H9 (cell line): Measurements from ENCODE around the gene PWWP2B. TPM values are rescaled to one million over a fixed set of nuclear protein-coding genes. Genes with fewer than 3 reads are reported as not detected.

Experiments
- DNase-seq: peaks from one replicate; pipeline ENCODE4 v3.0.0-alpha.2; 2017
- H2AFZ ChIP-seq: one replicate; pipeline ENCODE4 v1.6.1; 2013; ENCODE audit warnings: mild to moderate bottlenecking, low read length, control low read depth, moderate library complexity
- H2AK5ac ChIP-seq: 2 replicates; pipeline ENCODE4 v1.6.1; 2013; ENCODE audit warnings: low read length, control low read depth, mixed read lengths; ENCODE audit not compliant: insufficient read length
- H2BK120ac ChIP-seq: one replicate; pipeline ENCODE4 v1.6.1; 2013; ENCODE audit warnings: low read depth, mild to moderate bottlenecking, low read length, control low read depth, inconsistent platforms; ENCODE audit not compliant: poor library complexity, severe bottlenecking
- H2BK12ac ChIP-seq: 2 replicates; pipeline ENCODE4 v1.6.1; 2013; ENCODE audit warnings: low read length, control low read depth, mixed read lengths, low read depth; ENCODE audit not compliant: insufficient read length
- H2BK15ac ChIP-seq: 2 replicates; pipeline ENCODE4 v1.6.1; 2013; ENCODE audit warnings: low read depth, low read length, control low read depth
- H2BK20ac ChIP-seq: one replicate; pipeline ENCODE4 v1.6.1; 2013; ENCODE audit warnings: low read depth, mild to moderate bottlenecking, low read length, control low read depth, inconsistent platforms; ENCODE audit not compliant: poor library complexity, severe bottlenecking
- H2BK5ac ChIP-seq: 2 replicates; pipeline ENCODE4 v1.6.1; 2013; ENCODE audit warnings: low read length, control low read depth, mixed read lengths; ENCODE audit not compliant: insufficient read length
- H3K14ac ChIP-seq: 2 replicates; pipeline ENCODE4 v1.6.1; 2013; ENCODE audit warnings: low read length, control low read depth; ENCODE audit not compliant: insufficient read depth
- H3K18ac ChIP-seq: 2 replicates; pipeline ENCODE4 v1.6.1; 2013; ENCODE audit warnings: low read depth, mild to moderate bottlenecking, mixed read lengths, low read length, control low read depth; ENCODE audit not compliant: insufficient read length
- H3K23ac ChIP-seq: 2 replicates; pipeline ENCODE4 v1.6.1; 2013; ENCODE audit warnings: low read length, control low read depth, mixed read lengths, low read depth; ENCODE audit not compliant: insufficient read length
- H3K23me2 ChIP-seq: 2 replicates; pipeline ENCODE4 v1.6.1; 2013; ENCODE audit warnings: low read depth, mild to moderate bottlenecking, mixed read lengths, low read length, control low read depth; ENCODE audit not compliant: insufficient read length, poor library complexity, severe bottlenecking
- H3K27ac ChIP-seq: 2 replicates; pipeline ENCODE4 v1.5.1; 2013; ENCODE audit warnings: low read length, control low read depth, mixed read lengths, low read depth; ENCODE audit not compliant: insufficient read length
- H3K27me3 ChIP-seq: 2 replicates; pipeline ENCODE4 v1.6.1; 2013; ENCODE audit warnings: low read length, control low read depth, inconsistent platforms; ENCODE audit not compliant: insufficient read depth
- H3K4ac ChIP-seq: 2 replicates; pipeline ENCODE4 v1.6.1; 2013; ENCODE audit warnings: low read depth, mild to moderate bottlenecking, control low read depth, inconsistent platforms, low read length, moderate library complexity
- H3K4me1 ChIP-seq: 2 replicates; pipeline ENCODE4 v1.6.1; 2013; ENCODE audit warnings: low read length, control low read depth, inconsistent platforms; ENCODE audit not compliant: insufficient read depth
- H3K4me2 ChIP-seq: 2 replicates; pipeline ENCODE4 v1.6.1; 2013; ENCODE audit warnings: low read length, control low read depth, mixed read lengths; ENCODE audit not compliant: insufficient read length, insufficient read depth
- H3K56ac ChIP-seq: 2 replicates; pipeline ENCODE4 v1.6.1; 2013; ENCODE audit warnings: low read depth, mild to moderate bottlenecking, mixed read lengths, low read length, control low read depth; ENCODE audit not compliant: insufficient read length
- H3K79me1 ChIP-seq: 2 replicates; pipeline ENCODE4 v1.6.1; 2013; ENCODE audit warnings: low read depth, mild to moderate bottlenecking, moderate library complexity, low read length, control low read depth, inconsistent platforms; ENCODE audit not compliant: insufficient read depth, poor library complexity, severe bottlenecking
- H3K79me2 ChIP-seq: 2 replicates; pipeline ENCODE4 v1.6.1; 2013; ENCODE audit warnings: low read length, control low read depth, inconsistent platforms; ENCODE audit not compliant: insufficient read depth
- H3K9ac ChIP-seq: 2 replicates; pipeline ENCODE4 v1.6.1; 2013; ENCODE audit warnings: low read length, control low read depth, mixed read lengths; ENCODE audit not compliant: insufficient read length; ENCODE audit errors: extremely low read depth
- H3K9me3 ChIP-seq: one replicate; pipeline ENCODE4 v1.6.1; 2013; ENCODE audit warnings: low read depth, low read length, inconsistent platforms; ENCODE audit not compliant: control insufficient read depth
- H3T11ph ChIP-seq: one replicate; pipeline ENCODE4 v1.6.1; 2013; ENCODE audit warnings: mild to moderate bottlenecking, low read length, control low read depth, inconsistent platforms
- H4K20me1 ChIP-seq: one replicate; pipeline ENCODE4 v1.6.1; 2013; ENCODE audit not compliant: control insufficient read depth, insufficient read length, insufficient read depth
- H4K5ac ChIP-seq: 2 replicates; pipeline ENCODE4 v1.6.1; 2013; ENCODE audit warnings: low read depth, mild to moderate bottlenecking, mixed read lengths, low read length, control low read depth; ENCODE audit not compliant: insufficient read length
- H4K8ac ChIP-seq: replicated peaks from 2 replicates; pipeline ENCODE4 v1.6.1; 2013; ENCODE audit warnings: low read length, control low read depth, mixed read lengths, low read depth; ENCODE audit not compliant: insufficient read length
- H4K91ac ChIP-seq: 2 replicates; pipeline ENCODE4 v1.6.1; 2013; ENCODE audit warnings: low read depth, mild to moderate bottlenecking, moderate library complexity, mixed read lengths, low read length, control low read depth; ENCODE audit not compliant: insufficient read length
- H3K27ac Mint-ChIP-seq, 3 experiments: 2 replicates in 2 of 3; 3 replicates in 1 of 3; pipeline ENCODE4 v1.8.0; 2020 to 2021; ENCODE audit warnings: mixed read lengths in 3 of 3, mild to moderate bottlenecking in 1 of 3, moderate library complexity in 1 of 3
- H3K27me3 Mint-ChIP-seq: 2 replicates; pipeline ENCODE4 v1.8.0; 2021; ENCODE audit warnings: low read depth, mild to moderate bottlenecking, moderate library complexity, mixed read lengths
- H3K36me3 Mint-ChIP-seq, 3 experiments: 2 replicates in 2 of 3; 3 replicates in 1 of 3; pipeline ENCODE4 v1.8.0; 2020 to 2021; ENCODE audit warnings: low read depth in 3 of 3, mixed read lengths in 3 of 3; ENCODE audit not compliant: insufficient read depth in 1 of 3
- H3K4me1 Mint-ChIP-seq, 2 experiments: 2 replicates each; pipeline ENCODE4 v1.8.0; 2020; ENCODE audit warnings: mixed read lengths in 2 of 2
- H3K4me3 Mint-ChIP-seq, 2 experiments: 2 replicates in 1 of 2; 3 replicates in 1 of 2; pipeline ENCODE4 v1.8.0; 2020 to 2021; ENCODE audit warnings: mild to moderate bottlenecking in 2 of 2, mixed read lengths in 2 of 2, moderate library complexity in 1 of 2
- H3K9me3 Mint-ChIP-seq, 2 experiments: 2 replicates in 1 of 2; 3 replicates in 1 of 2; pipeline ENCODE4 v1.8.0; 2020; ENCODE audit warnings: mild to moderate bottlenecking in 2 of 2, mixed read lengths in 2 of 2, moderate library complexity in 1 of 2
- CTCF ChIP-seq: fragments of 200-600 bp; sonication (generic); conservative IDR thresholded peaks from 3 replicates; pipeline ENCODE4 v1.8.0; 2021; ENCODE audit warnings: antibody characterized with exemption, mild to moderate bottlenecking
- WGBS: extraction: QIAGEN DNeasy Blood & Tissue Kit; methylation state at CpG from one replicate; pipeline ENCODE4 v1.1.7; 2013; ENCODE audit warnings: missing lambda C conversion rate, low lambda C conversion rate, mixed read lengths; ENCODE audit not compliant: insufficient read length; ENCODE audit errors: extremely low coverage; 5-methylcytosine and 5-hydroxymethylcytosine counted together
- total RNA-seq: library from RNA; stranded (reverse); gene quantifications from 2 replicates; pipeline ENCODE4 v1.2.1, GENCODE V29; 2021

The PWWP2B gene
- total RNA-seq, 1 experiment from 2014 or later: 10.0 TPM

- Histone ChIP-seq H2AFZ (no peak overlapping the region), H3K9me3 (no peaks in the 10 kb centered on the region), H3K23ac (no peak overlapping the region), H2BK12ac (no peak overlapping the region), H3T11ph (no peak overlapping the region), H3K23me2 (no peaks in the 10 kb centered on the region), H3K27me3 (no peaks in the 10 kb centered on the region; the same call in 1 of the 2 replicates), H3K27ac (no peak overlapping the region), H4K8ac (no peak overlapping the region), H3K4me2 (no peak overlapping the region), H2BK5ac (no peak overlapping the region), H4K5ac (no peak overlapping the region), H3K18ac (no peak overlapping the region), H3K9ac (no peak overlapping the region), H4K20me1 (no peaks in the 10 kb centered on the region), H3K79me1 (no peaks in the 10 kb centered on the region), H3K14ac (no peak overlapping the region; the same call in 1 of the 2 replicates), H2AK5ac (no peak overlapping the region), H3K56ac (no peak overlapping the region), H3K4ac (no peak overlapping the region), H4K91ac (no peak overlapping the region), H2BK20ac (no peak overlapping the region), H3K79me2 (no peaks in the 10 kb centered on the region), H2BK120ac (no peak overlapping the region), H2BK15ac (no peak overlapping the region), H3K4me1 (peaks cover 6% of the 10 kb centered on the region; the same call in 1 of the 2 replicates)
- Mint-ChIP-seq H3K36me3 (peaks cover 0 to 7% (median 0%) of the 10 kb centered on the region in 3 experiments; a peak in 4 of 7 replicates), H3K4me1 (peaks cover 53 to 56% of the 10 kb centered on the region in 2 experiments), H3K4me3 (no peak overlapping the region), H3K27ac (peak overlapping the region in 1 of 3 experiments; percentile 60; a peak in 1 of 7 replicates), H3K27me3 (peaks cover 3% of the 10 kb centered on the region; the same call in 1 of the 2 replicates), H3K9me3 (no peaks in the 10 kb centered on the region)
- no CpG with 5 or more reads among the region's 21 CpGs for WGBS
- DNase-seq: no peak
- no peak for TF ChIP-seq CTCF
Measured at GRCh38 chr10:132414402-132415016, 17.5 kb downstream of the PWWP2B start.
